ENCODE data around the gene COL26A1. TPM values are rescaled to one million over a fixed set of nuclear protein-coding genes. Genes with fewer than 3 reads are reported as not detected.

COL26A1 gene
- total RNA-seq, 2 experiments from 2014 or later: not detected

- Histone ChIP-seq H4K20me1 (ENCODE audit: insufficient read depth, low read length) (no peaks in the 10 kb centered on the region), H3K4me2 (ENCODE audit: low read length) (no peak overlapping the region), H3K27ac (ENCODE audit: low read depth, low read length, poor library complexity, severe bottlenecking) (no peak overlapping the region), H3K4me1 (ENCODE audit: insufficient read depth, low read length, poor library complexity, severe bottlenecking) (peaks cover 6% of the 10 kb centered on the region), H2AFZ (ENCODE audit: low read length) (no peak overlapping the region), H3K79me2 (ENCODE audit: insufficient read depth, low read depth, low read length) (no peaks in the 10 kb centered on the region), H3K36me3 (ENCODE audit: insufficient read depth, low read length) (no peaks in the 10 kb centered on the region), H3K9me3 (ENCODE audit: low read length) (no peaks in the 10 kb centered on the region), H3K9me2 (ENCODE audit: insufficient read depth, low read length) (no peaks in the 10 kb centered on the region), H3K4me3 (ENCODE audit: low read depth, low read length, poor library complexity, severe bottlenecking) (no peak overlapping the region)
- DNase-seq (ENCODE audit: low spot score): no peak
- no TSS peak for BruUV-seq (replicated peaks)
- CTCF ChIA-PET (ENCODE audit: unreplicated experiment): interaction anchor here (0.6 kb wide), 1 partner anchor 252 kb away, joined by 7 read pairs; no protein-coding TSS in a partner anchor
- POLR2A ChIA-PET: no interaction called here
- intact Hi-C loops (cut with micrococcal nuclease; ENCODE audit: unreplicated experiment): no loop called here
- no peak for TF ChIP-seq CTCF (conservative IDR thresholded peaks at IDR 0.05; ENCODE audit: low read length)
- no peak for TF ChIP-seq EZH2phosphoT487 (IDR thresholded peaks at IDR 0.05; ENCODE audit: borderline replicate concordance, low read depth, low read length)
Measured at GRCh38 chr7:101373812-101374614, 11.3 kb downstream of the COL26A1 start.

- ChIA-PET POLR2A (no interaction called here), CTCF (ENCODE audit: unreplicated experiment) (no interaction called here)
- no TSS peak for BruUV-seq (replicated peaks)
- no peak overlapping the region for H2AFZ ChIP-seq (ENCODE audit: low read length)
- H3K4me2 ChIP-seq (ENCODE audit: low read length): no peak overlapping the region
- H4K20me1 ChIP-seq (ENCODE audit: insufficient read depth, low read length): no peaks in the 10 kb centered on the region
- no peaks in the 10 kb centered on the region for H3K79me2 ChIP-seq (ENCODE audit: insufficient read depth, low read depth, low read length)
- H3K27ac ChIP-seq (ENCODE audit: low read depth, low read length, poor library complexity, severe bottlenecking): no peak overlapping the region
- H3K36me3 ChIP-seq (ENCODE audit: insufficient read depth, low read length): no peaks in the 10 kb centered on the region
- H3K4me3 ChIP-seq (ENCODE audit: low read depth, low read length, poor library complexity, severe bottlenecking): no peak overlapping the region
- no peak for DNase-seq (ENCODE audit: low spot score)
- no peaks in the 10 kb centered on the region for H3K9me2 ChIP-seq (ENCODE audit: insufficient read depth, low read length)
- peaks cover 6% of the 10 kb centered on the region for H3K4me1 ChIP-seq (ENCODE audit: insufficient read depth, low read length, poor library complexity, severe bottlenecking)
- H3K9me3 ChIP-seq (ENCODE audit: low read length): no peaks in the 10 kb centered on the region
- TF ChIP-seq CTCF (conservative IDR thresholded peaks at IDR 0.05; ENCODE audit: low read length) (no peak), EZH2phosphoT487 (IDR thresholded peaks at IDR 0.05; ENCODE audit: borderline replicate concordance, low read depth, low read length) (no peak)
- intact Hi-C loops (cut with micrococcal nuclease; ENCODE audit: unreplicated experiment): no loop called here
Measured at GRCh38 chr7:101374990-101375389, 12.3 kb downstream of the COL26A1 start.

- DNase-seq (ENCODE audit: low spot score): no peak
- Histone ChIP-seq H3K27ac (ENCODE audit: low read depth, low read length, poor library complexity, severe bottlenecking) (no peak overlapping the region), H4K20me1 (ENCODE audit: insufficient read depth, low read length) (no peaks in the 10 kb centered on the region), H3K36me3 (ENCODE audit: insufficient read depth, low read length) (no peaks in the 10 kb centered on the region), H3K79me2 (ENCODE audit: insufficient read depth, low read depth, low read length) (no peaks in the 10 kb centered on the region), H3K4me1 (ENCODE audit: insufficient read depth, low read length, poor library complexity, severe bottlenecking) (no peaks in the 10 kb centered on the region), H3K4me2 (ENCODE audit: low read length) (no peak overlapping the region), H2AFZ (ENCODE audit: low read length) (no peak overlapping the region), H3K9me2 (ENCODE audit: insufficient read depth, low read length) (no peaks in the 10 kb centered on the region), H3K4me3 (ENCODE audit: low read depth, low read length, poor library complexity, severe bottlenecking) (no peak overlapping the region), H3K9me3 (ENCODE audit: low read length) (no peaks in the 10 kb centered on the region)
- CTCF ChIA-PET (ENCODE audit: unreplicated experiment): no interaction called here
- no TSS peak for BruUV-seq (replicated peaks)
- POLR2A ChIA-PET: interaction anchor here (0.7 kb wide), 1 partner anchor 102 kb away, joined by 4 read pairs; no protein-coding TSS in a partner anchor
- no peak for TF ChIP-seq EZH2phosphoT487 (IDR thresholded peaks at IDR 0.05; ENCODE audit: borderline replicate concordance, low read depth, low read length)
- TF ChIP-seq CTCF (conservative IDR thresholded peaks at IDR 0.05; ENCODE audit: low read length): no peak
- intact Hi-C loops (cut with micrococcal nuclease; ENCODE audit: unreplicated experiment): no loop called here
Measured at GRCh38 chr7:101376601-101377000, 13.9 kb downstream of the COL26A1 start.

Measured in OCI-LY7 (cell line).